Common myeloid progenitor, CD34-positive (primary cell): ENCODE measurements around the gene EFTUD2.

Experiments
- CTCF ChIA-PET: fragments of 350-600 bp; sonication (Branson Sonifier 250); formaldehyde crosslinking; loops from one replicate; lab custom pipeline; 2021; ENCODE audit warnings: antibody characterized with exemption; lab: Charles Lee
- POLR2A ChIA-PET: fragments of 350-600 bp; sonication (Branson Sonifier 250); formaldehyde crosslinking; loops from one replicate; lab custom pipeline; 2021; ENCODE audit warnings: antibody characterized with exemption; lab: Charles Lee
- DNase-seq, 3 donors: peaks; one replicate each; pipeline versions ENCODE4 v3.0.0 to v3.0.0-alpha.2; 2013
- H3K27ac ChIP-seq, 2 experiments: 1 replicate in 1 of 2; 2 replicates in 1 of 2; pipeline ENCODE4 v1.7.0; 2013; ENCODE audit warnings: inconsistent platforms in 2 of 2, low read length in 2 of 2, mild to moderate bottlenecking in 2 of 2, low read depth in 1 of 2, moderate library complexity in 1 of 2; ENCODE audit not compliant: severe bottlenecking in 2 of 2, insufficient read depth in 1 of 2, poor library complexity in 1 of 2
- H3K27me3 ChIP-seq, 5 experiments: replicated peaks in 2 of 5; 1 replicate in 3 of 5; 2 replicates in 2 of 5; pipeline versions ENCODE4 v1.6.1 to v1.7.0; 2013; ENCODE audit warnings: low read length in 4 of 5, mild to moderate bottlenecking in 2 of 5, moderate library complexity in 2 of 5, inconsistent platforms in 1 of 5; ENCODE audit not compliant: insufficient read depth in 5 of 5, control insufficient read depth in 4 of 5
- H3K36me3 ChIP-seq, 4 experiments: 1 replicate in 2 of 4; 2 replicates in 2 of 4; pipeline versions ENCODE4 v1.6.1 to v1.7.0; 2013; ENCODE audit warnings: low read length in 3 of 4, control low read depth in 1 of 4, mild to moderate bottlenecking in 1 of 4; ENCODE audit not compliant: control insufficient read depth in 4 of 4, insufficient read depth in 4 of 4
- H3K4me1 ChIP-seq, 4 experiments: 1 replicate in 3 of 4; 2 replicates in 1 of 4; pipeline versions ENCODE4 v1.6.1 to v1.7.1; 2013; ENCODE audit warnings: low read length in 3 of 4, mild to moderate bottlenecking in 3 of 4, control low read depth in 1 of 4, inconsistent platforms in 1 of 4, moderate library complexity in 1 of 4; ENCODE audit not compliant: control insufficient read depth in 4 of 4, insufficient read depth in 4 of 4; ENCODE audit errors: control extremely low read depth in 1 of 4
- H3K4me3 ChIP-seq, 7 experiments: 1 replicate in 4 of 7; 2 replicates in 3 of 7; pipeline versions ENCODE4 v1.5.1 to v1.7.0; 2013; ENCODE audit warnings: mild to moderate bottlenecking in 7 of 7, low read length in 6 of 7, moderate library complexity in 6 of 7, inconsistent platforms in 2 of 7, low read depth in 2 of 7, control low read depth in 1 of 7; ENCODE audit not compliant: insufficient read depth in 4 of 7, control insufficient read depth in 1 of 7; ENCODE audit errors: extremely low read depth in 1 of 7
- H3K9me3 ChIP-seq, 5 experiments: 1 replicate in 4 of 5; 2 replicates in 1 of 5; pipeline versions ENCODE4 v1.6.1 to v1.7.1; 2013; ENCODE audit warnings: low read length in 4 of 5, mild to moderate bottlenecking in 2 of 5, inconsistent platforms in 1 of 5, low read depth in 1 of 5, moderate library complexity in 1 of 5; ENCODE audit not compliant: control insufficient read depth in 4 of 5, insufficient read depth in 2 of 5; ENCODE audit errors: control extremely low read depth in 1 of 5
- WGBS: methylation state at CpG from one replicate; pipeline ENCODE4 v1.1.5; 2013; ENCODE audit not compliant: insufficient coverage; 5-methylcytosine and 5-hydroxymethylcytosine counted together

Gene EFTUD2

DNA sequence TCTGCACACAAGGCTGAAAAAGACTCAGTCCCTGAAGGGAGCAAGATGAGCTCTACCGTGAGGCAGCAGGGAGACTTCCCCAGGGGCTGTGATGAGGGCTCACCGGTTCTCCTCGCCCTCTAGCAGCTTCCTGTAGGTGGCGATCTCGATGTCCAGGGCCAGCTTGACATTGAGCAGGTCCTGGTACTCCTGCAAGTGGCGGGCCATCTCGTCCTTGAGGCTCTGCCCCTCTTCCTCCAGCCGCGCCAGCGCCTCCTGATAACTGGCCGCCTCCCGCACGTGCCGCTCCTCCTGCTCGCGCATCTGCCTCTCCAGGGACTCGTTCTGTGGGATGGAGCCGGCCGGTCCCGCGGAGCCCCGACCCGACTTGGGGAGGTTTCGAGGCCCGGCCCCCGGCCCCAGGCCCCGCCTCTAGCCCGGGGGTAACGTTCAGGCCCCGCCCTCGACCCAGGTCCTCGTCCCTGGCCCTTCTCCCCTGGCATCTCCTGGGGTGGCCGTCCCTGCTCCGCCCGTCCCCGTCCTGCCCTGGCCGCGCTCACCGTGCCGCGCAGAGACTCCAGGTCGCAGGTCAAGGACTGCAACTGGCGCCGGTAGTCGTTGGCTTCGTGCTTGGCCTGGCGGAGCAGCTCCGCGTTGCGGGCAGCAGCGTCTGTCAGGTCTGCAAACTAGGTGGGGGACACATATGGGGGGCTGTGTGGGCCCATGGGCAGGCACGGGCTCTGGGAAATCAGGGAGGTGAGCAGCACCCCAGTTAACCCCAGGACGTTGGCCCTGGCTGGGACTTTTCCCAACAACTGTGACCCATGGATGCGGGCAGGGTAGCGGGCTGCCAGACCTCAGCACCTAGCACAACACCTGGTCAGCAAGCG, 12.1 kb upstream of the EFTUD2 start:
- Histone ChIP-seq H3K4me3 (peak overlapping the region in 4 of 7 experiments; percentile 12 to 51 (median 44)), H3K27ac (no peak overlapping the region), H3K36me3 (no peaks in the 10 kb centered on the region), H3K4me1 (peaks cover 0 to 10% (median 7%) of the 10 kb centered on the region in 4 experiments), H3K27me3 (peaks cover 0 to 48% (median 21%) of the 10 kb centered on the region in 5 experiments), H3K9me3 (no peaks in the 10 kb centered on the region)
- ChIA-PET CTCF (interaction anchor here (0.6 to 3.9 kb wide), 6 partner anchors 10 to 188 kb away, joined by 3 to 23 read pairs (median 5); partner anchors contain the start of gene EFTUD2), POLR2A (no interaction called here)
- DNase-seq: peak; percentile 43 to 66 (median 64)
- WGBS: 15% methylated on average over 40 of the region's 56 CpGs

DNA sequence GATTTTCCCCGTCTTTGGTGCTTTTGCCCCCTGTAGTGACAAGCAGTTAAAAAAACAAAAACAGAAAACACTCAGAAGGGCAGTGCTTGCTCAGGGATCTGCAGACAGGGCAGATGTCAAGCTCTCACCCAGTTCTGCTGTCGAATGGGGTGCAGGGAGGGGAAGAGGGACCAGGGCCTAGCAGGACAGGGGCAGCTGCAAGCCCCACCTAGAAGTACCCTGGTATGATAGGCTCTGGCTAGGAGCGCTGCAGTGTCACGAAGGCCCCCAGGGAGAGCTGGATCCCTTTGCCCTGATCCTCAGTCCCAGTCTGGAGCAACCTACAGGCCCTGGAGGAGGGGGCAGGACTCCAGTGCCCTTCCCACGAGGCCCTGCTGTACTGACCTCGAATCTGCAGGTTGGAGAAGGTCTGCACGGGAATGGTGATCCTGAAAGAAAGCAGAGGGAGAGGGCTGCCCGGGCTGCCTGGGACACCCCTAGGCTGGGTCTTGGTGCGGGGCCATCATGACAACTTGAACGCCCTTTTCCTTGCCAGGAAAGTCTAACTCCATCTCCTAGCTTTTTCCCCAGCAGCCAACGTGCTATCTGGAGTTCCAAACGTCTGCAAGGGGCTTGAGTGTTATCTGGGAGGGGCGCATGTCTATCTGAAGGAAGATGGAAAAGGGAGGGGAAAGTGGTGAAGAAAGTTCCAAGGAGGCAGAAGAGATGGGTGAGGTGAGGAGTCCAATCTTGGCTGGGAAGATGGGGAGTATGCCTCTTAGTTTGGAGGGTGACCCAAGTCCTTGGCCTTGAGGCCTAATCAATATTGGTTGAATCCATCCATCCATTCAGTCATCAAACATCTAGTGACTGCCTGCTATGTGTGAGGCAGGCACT, 11.2 kb upstream of the EFTUD2 start:
- Histone ChIP-seq H3K9me3 (no peaks in the 10 kb centered on the region), H3K4me1 (peaks cover 0 to 10% (median 9%) of the 10 kb centered on the region in 4 experiments), H3K36me3 (no peaks in the 10 kb centered on the region), H3K27me3 (peaks cover 0 to 46% (median 21%) of the 10 kb centered on the region in 5 experiments), H3K27ac (no peak overlapping the region), H3K4me3 (no peak overlapping the region)
- DNase-seq: no peak
- ChIA-PET CTCF (interaction anchor here (0.9 to 3.9 kb wide), 6 partner anchors 11 to 189 kb away, joined by 4 to 23 read pairs (median 5); partner anchors contain the start of gene EFTUD2), POLR2A (no interaction called here)
- WGBS: 98% methylated on average over 10 of the region's 13 CpGs

DNA sequence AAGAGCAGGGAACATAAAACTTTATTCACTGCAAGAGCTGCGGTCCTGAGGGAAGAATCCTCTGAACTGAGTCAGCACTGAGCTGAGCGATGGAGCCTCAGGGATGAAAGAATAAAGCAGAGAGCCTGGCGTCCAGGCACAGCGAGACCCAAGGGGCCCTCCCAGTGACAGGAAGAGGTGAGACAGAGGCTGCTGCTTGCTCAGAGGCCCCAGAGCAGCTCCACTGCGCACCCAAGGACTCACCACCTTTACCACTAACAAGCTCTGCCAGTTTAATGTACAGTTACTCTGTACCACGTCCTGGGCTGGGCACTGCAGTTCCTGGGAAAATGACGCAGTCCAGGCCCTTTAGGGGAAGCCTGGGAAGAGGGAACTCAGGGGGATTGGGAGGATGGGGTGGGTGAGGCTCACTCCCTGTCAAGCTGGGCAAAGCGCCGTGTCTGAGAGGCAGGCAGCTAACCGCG, 10.5 kb upstream of the EFTUD2 start:
- ChIA-PET POLR2A (no interaction called here), CTCF (interaction anchor here (1.1 to 3.9 kb wide), 7 partner anchors 8 to 190 kb away, joined by 3 to 23 read pairs (median 6); partner anchors contain the start of gene EFTUD2)
- Histone ChIP-seq H3K9me3 (no peaks in the 10 kb centered on the region), H3K4me1 (peaks cover 0 to 15% (median 9%) of the 10 kb centered on the region in 4 experiments), H3K27me3 (peaks cover 0 to 41% (median 21%) of the 10 kb centered on the region in 5 experiments), H3K36me3 (no peaks in the 10 kb centered on the region), H3K27ac (no peak overlapping the region), H3K4me3 (no peak overlapping the region)
- no peak for DNase-seq
- 91% methylated on average over 7 of the region's 11 CpGs for WGBS

DNA sequence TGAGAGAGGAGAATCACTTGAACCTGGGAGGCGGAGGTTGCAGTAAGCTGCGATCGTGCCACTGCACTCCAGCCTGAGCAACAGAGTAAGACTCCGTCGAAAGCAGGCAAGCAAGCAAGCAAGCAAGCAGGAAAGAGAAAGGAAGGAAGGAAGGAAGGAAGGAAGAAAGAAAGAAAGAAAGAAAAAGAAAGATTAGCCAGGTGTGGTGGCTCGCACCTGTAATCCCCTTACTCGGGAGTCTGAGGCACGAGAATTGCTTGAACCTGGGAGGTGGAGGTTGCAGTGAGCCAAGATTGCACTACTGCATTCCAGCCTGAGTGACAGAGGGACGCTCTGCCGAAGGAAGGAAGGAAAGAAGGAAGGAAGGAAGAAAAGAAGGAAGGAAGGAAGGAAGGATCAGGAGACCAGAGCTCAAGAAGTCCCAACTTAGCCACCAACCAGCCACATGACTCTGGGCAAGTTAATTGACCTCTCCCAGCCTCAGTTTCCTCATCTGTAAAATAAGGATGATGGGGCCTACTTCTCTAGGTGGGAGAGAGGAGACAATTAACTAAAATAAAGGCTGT, 9.6 kb upstream of the EFTUD2 start:
- POLR2A ChIA-PET: no interaction called here
- Histone ChIP-seq H3K27ac (no peak overlapping the region), H3K4me1 (peaks cover 0 to 15% (median 9%) of the 10 kb centered on the region in 4 experiments), H3K9me3 (no peaks in the 10 kb centered on the region), H3K36me3 (no peaks in the 10 kb centered on the region), H3K4me3 (no peak overlapping the region), H3K27me3 (peaks cover 0 to 41% (median 21%) of the 10 kb centered on the region in 5 experiments)
- DNase-seq: no peak
- WGBS: 88% methylated on average over 10 of the region's 10 CpGs
- CTCF ChIA-PET: interaction anchor here (1.4 to 3.9 kb wide), 4 partner anchors 9 to 46 kb away, joined by 3 to 16 read pairs (median 6); partner anchors contain the start of gene EFTUD2

DNA sequence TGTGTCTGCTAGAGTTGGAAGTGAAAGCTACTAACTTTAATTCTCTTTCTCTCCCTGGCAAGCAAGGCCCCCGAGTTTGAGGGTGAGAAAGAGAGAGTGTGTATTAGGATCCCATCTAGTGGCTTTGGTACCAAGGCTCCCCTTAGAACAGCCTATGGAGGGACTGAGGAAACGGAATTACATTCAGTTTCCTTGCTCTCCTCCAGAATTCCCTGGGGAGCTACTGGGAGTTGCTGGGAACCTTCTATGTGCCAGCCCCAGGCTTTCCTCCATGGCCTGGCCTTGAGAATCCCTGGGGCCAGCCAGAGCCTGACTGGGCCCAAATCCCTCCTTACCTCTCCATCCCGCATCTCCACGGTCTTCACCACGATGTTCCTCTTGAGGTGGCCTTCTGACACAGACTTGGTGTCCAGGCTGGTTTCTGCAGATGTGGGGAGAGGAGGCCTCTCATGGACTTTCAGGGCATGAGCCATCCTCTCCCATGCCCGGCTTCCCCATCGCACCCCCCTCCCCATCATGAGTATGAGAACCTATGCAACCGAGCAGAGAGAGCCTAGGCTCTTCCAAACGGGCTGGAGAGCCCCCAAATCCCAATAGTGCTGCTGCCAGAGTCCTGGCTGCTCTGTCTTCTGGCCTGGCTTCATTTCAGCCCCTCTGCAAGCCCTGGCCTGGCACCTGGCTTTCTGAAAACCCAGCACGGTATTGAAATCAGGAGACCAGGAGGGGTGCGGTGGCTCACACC, 8.7 kb upstream of the EFTUD2 start:
- Histone ChIP-seq H3K36me3 (no peaks in the 10 kb centered on the region), H3K9me3 (no peaks in the 10 kb centered on the region), H3K4me3 (no peak overlapping the region), H3K27ac (no peak overlapping the region), H3K4me1 (peaks cover 0 to 15% (median 9%) of the 10 kb centered on the region in 4 experiments), H3K27me3 (peaks cover 0 to 32% (median 14%) of the 10 kb centered on the region in 5 experiments)
- POLR2A ChIA-PET: no interaction called here
- WGBS: 100% methylated on average over 5 of the region's 11 CpGs
- DNase-seq: no peak
- CTCF ChIA-PET: interaction anchor here (0.8 to 3.9 kb wide), 4 partner anchors 8 to 90 kb away, joined by 3 to 16 read pairs (median 4); partner anchors contain the start of gene EFTUD2
